HFFc6 (cell line): Measurements from ENCODE around the gene GALK1. TPM values are rescaled to one million over a fixed set of nuclear protein-coding genes. Genes with fewer than 3 reads are reported as not detected.

Experiments
- DNase-seq: peaks from one replicate; pipeline ENCODE4 v3.0.0-alpha.2; 2018
- H3K27ac Mint-ChIP-seq: 2 replicates; pipeline ENCODE4 v1.8.0; 2020; ENCODE audit warnings: mild to moderate bottlenecking, mixed read lengths
- H3K27me3 Mint-ChIP-seq: 2 replicates; pipeline ENCODE4 v1.8.0; 2021; ENCODE audit warnings: mild to moderate bottlenecking, moderate library complexity, mixed read lengths; ENCODE audit not compliant: insufficient read depth
- H3K36me3 Mint-ChIP-seq: 2 replicates; pipeline ENCODE4 v1.8.0; 2021; ENCODE audit warnings: low read depth, mixed read lengths
- H3K4me1 Mint-ChIP-seq: 2 replicates; pipeline ENCODE4 v1.8.0; 2020; ENCODE audit warnings: low read depth, mixed read lengths
- H3K4me3 Mint-ChIP-seq: 2 replicates; pipeline ENCODE4 v1.8.0; 2020; ENCODE audit warnings: mild to moderate bottlenecking, moderate library complexity, mixed read lengths
- H3K9me3 Mint-ChIP-seq: 2 replicates; pipeline ENCODE4 v1.8.0; 2020; ENCODE audit warnings: mild to moderate bottlenecking, mixed read lengths
- CTCF ChIP-seq: fragments of 200-600 bp; sonication (generic); IDR thresholded peaks from 2 replicates; pipeline ENCODE4 v1.5.0; 2021; ENCODE audit warnings: antibody characterized with exemption, mild to moderate bottlenecking
- total RNA-seq, 6 experiments: library from RNA; stranded (reverse); fragmentation: NEBNext Ultra II Directional; extraction: Animal tissue kit (Norgen Biotek cat#: 25700); gene quantifications; 2 replicates in 1 of 6; 3 replicates in 5 of 6; pipeline ENCODE4 v1.2.3, GENCODE V29; 2021

Gene GALK1
- total RNA-seq, 6 experiments from 2014 or later = 33.8 to 43.2 (median 37.7) TPM

GRCh38 chr17:75810216-75810615 is 45.2 kb upstream of the GALK1 start:
- Mint-ChIP-seq H3K4me1 (peaks cover 10% of the 10 kb centered on the region), H3K27me3 (peaks cover 2% of the 10 kb centered on the region), H3K9me3 (no peaks in the 10 kb centered on the region), H3K36me3 (no peaks in the 10 kb centered on the region), H3K4me3 (no peak overlapping the region), H3K27ac (no peak overlapping the region)
- DNase-seq = no peak
- no peak for TF ChIP-seq CTCF

- Mint-ChIP-seq H3K4me3 (no peak overlapping the region), H3K36me3 (no peaks in the 10 kb centered on the region), H3K27ac (no peak overlapping the region), H3K9me3 (no peaks in the 10 kb centered on the region), H3K4me1 (peaks cover 5% of the 10 kb centered on the region), H3K27me3 (peaks cover 2% of the 10 kb centered on the region)
- DNase-seq = no peak
- TF ChIP-seq CTCF = no peak
Observed at GRCh38 chr17:75809631-75810111, 44.7 kb upstream of the GALK1 start.

- no peaks in the 10 kb centered on the region for H3K36me3 Mint-ChIP-seq
- no peak overlapping the region for H3K4me3 Mint-ChIP-seq
- peaks cover 2% of the 10 kb centered on the region for H3K27me3 Mint-ChIP-seq
- H3K4me1 Mint-ChIP-seq = no peaks in the 10 kb centered on the region; the same call in 1 of the 2 replicates
- H3K9me3 Mint-ChIP-seq = no peaks in the 10 kb centered on the region
- no peak for TF ChIP-seq CTCF
- DNase-seq = no peak
- no peak overlapping the region for H3K27ac Mint-ChIP-seq
Observed at GRCh38 chr17:75808905-75809621, 44.1 kb upstream of the GALK1 start.

GRCh38 chr17:75808549-75808904 is 43.5 kb upstream of the GALK1 start:
- no peaks in the 10 kb centered on the region for H3K9me3 Mint-ChIP-seq
- no peaks in the 10 kb centered on the region for H3K36me3 Mint-ChIP-seq
- peaks cover 2% of the 10 kb centered on the region for H3K27me3 Mint-ChIP-seq
- TF ChIP-seq CTCF = no peak
- no peak overlapping the region for H3K4me3 Mint-ChIP-seq
- DNase-seq = no peak
- H3K4me1 Mint-ChIP-seq = no peaks in the 10 kb centered on the region
- H3K27ac Mint-ChIP-seq = no peak overlapping the region

GRCh38 chr17:75807861-75808260 is 42.9 kb upstream of the GALK1 start:
- Mint-ChIP-seq H3K4me1 (no peaks in the 10 kb centered on the region), H3K9me3 (no peaks in the 10 kb centered on the region), H3K36me3 (no peaks in the 10 kb centered on the region), H3K27ac (no peak overlapping the region), H3K27me3 (peaks cover 2% of the 10 kb centered on the region), H3K4me3 (no peak overlapping the region)
- no peak for DNase-seq
- no peak for TF ChIP-seq CTCF
